Stomach smooth muscle (tissue), 2 donors: ENCODE measurements around the gene IFT57.
"Not testable (repeated sequence)": the region's sequence is repeated elsewhere in the genome, so short reads cannot be mapped to it uniquely, and the experiment has no call there.

ENCODE experiments used
- H3K27ac ChIP-seq: one replicate; pipeline ENCODE4 v1.7.0; 2013; ENCODE audit warnings: mild to moderate bottlenecking, low read length, inconsistent platforms
- H3K27me3 ChIP-seq, 2 donors: one replicate each; pipeline ENCODE4 v1.7.0; 2013; ENCODE audit warnings: low read length in 2 of 2; ENCODE audit not compliant: insufficient read depth in 2 of 2, control insufficient read depth in 1 of 2
- H3K36me3 ChIP-seq, 2 donors: one replicate each; pipeline ENCODE4 v1.7.0; 2013; ENCODE audit warnings: low read length in 2 of 2; ENCODE audit not compliant: control insufficient read depth in 2 of 2, insufficient read depth in 2 of 2
- H3K4me1 ChIP-seq: one replicate; pipeline ENCODE4 v1.7.0; 2013; ENCODE audit warnings: low read length; ENCODE audit not compliant: control insufficient read depth, insufficient read depth
- H3K4me3 ChIP-seq, 2 donors: one replicate each; pipeline ENCODE4 v1.7.0; 2013; ENCODE audit warnings: low read length in 2 of 2
- H3K9ac ChIP-seq, 2 donors: one replicate each; pipeline ENCODE4 v1.7.0; 2013; ENCODE audit warnings: low read length in 2 of 2, mild to moderate bottlenecking in 1 of 2
- H3K9me3 ChIP-seq, 2 donors: one replicate each; pipeline ENCODE4 v1.7.0; 2013; ENCODE audit warnings: low read length in 2 of 2; ENCODE audit not compliant: control insufficient read depth in 2 of 2
- donor health status: healthy.
- donor health status: Pancreatic carcinoma.

IFT57 gene, protein sequence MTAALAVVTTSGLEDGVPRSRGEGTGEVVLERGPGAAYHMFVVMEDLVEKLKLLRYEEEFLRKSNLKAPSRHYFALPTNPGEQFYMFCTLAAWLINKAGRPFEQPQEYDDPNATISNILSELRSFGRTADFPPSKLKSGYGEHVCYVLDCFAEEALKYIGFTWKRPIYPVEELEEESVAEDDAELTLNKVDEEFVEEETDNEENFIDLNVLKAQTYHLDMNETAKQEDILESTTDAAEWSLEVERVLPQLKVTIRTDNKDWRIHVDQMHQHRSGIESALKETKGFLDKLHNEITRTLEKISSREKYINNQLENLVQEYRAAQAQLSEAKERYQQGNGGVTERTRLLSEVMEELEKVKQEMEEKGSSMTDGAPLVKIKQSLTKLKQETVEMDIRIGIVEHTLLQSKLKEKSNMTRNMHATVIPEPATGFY

GRCh38 chr3:108221911-108222852 is at the start of gene IFT57:
TSS of gene IFT57 (minus strand) at chr3:108222424. CDS start at chr3:108222322, 102 bp downstream.
- Histone ChIP-seq H3K4me1 (no peaks in the 10 kb centered on the region), H3K9me3 (no peaks in the 10 kb centered on the region), H3K27me3 (no peaks in the 10 kb centered on the region), H3K27ac (peak within 1 kb of the TSS; percentile 49), H3K4me3 (peak within 1 kb of the TSS; percentile 80 to 87), H3K36me3 (no peaks in the 10 kb centered on the region), H3K9ac (peak within 1 kb of the TSS; percentile 77 to 91)

DNA sequence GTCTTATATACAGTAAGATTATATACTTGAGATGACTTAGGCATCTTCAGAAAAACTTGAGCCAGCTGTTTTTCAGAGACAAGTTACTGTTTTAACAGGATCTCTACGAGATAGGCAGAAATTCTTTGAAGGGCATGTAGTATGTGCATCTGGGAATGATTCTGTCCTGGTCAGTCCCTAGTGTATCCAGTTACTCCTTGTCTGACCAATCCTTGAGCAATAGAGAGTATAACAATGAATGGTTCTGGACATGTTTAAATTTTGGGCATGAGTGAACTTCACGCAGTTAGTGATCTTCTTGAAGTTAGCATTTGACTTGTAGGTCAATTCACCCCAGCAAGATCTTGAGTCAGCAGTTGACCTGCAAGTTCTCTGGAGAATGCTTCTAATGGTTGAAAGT is 49.4 kb upstream of the IFT57 start:
- Histone ChIP-seq H3K9me3 (no peaks in the 10 kb centered on the region), H3K27me3 (no peaks in the 10 kb centered on the region), H3K27ac (no peak overlapping the region), H3K36me3 (no peaks in the 10 kb centered on the region), H3K4me3 (no peak overlapping the region), H3K9ac (no peak overlapping the region), H3K4me1 (no peaks in the 10 kb centered on the region)

GRCh38 chr3:108268235-108268634 is 46.0 kb upstream of the IFT57 start:
- H3K4me3 ChIP-seq, H3K27me3 ChIP-seq, H3K36me3 ChIP-seq, H3K9me3 ChIP-seq, H3K4me1 ChIP-seq, H3K9ac ChIP-seq, H3K27ac ChIP-seq: not testable (repeated sequence)

GRCh38 chr3:108264534-108265298 is 42.5 kb upstream of the IFT57 start:
- not testable (repeated sequence) for H3K4me3 ChIP-seq, H3K9ac ChIP-seq, H3K27me3 ChIP-seq, H3K4me1 ChIP-seq, H3K9me3 ChIP-seq, H3K36me3 ChIP-seq, H3K27ac ChIP-seq

DNA sequence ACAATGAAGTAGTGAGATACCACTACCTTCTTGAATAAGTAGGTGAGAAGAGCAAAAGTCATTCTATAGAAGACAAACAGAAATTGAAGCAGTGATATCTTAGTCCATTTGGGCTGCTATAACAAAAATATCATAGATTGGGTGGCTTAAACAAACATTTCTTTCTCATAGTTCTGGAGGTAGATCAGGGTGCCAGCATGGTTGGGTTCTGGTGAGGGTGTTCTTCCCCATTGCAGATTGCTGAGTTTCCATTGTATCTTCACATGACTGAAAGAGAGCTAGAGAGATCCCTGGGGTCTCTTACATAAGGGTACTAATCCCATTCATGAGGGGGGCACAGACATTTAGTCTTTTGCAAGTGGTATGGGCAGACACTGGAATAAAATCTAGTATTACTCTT is 32.9 kb upstream of the IFT57 start:
- no peaks in the 10 kb centered on the region for H3K27me3 ChIP-seq
- no peaks in the 10 kb centered on the region for H3K36me3 ChIP-seq
- no peak overlapping the region for H3K27ac ChIP-seq
- H3K9me3 ChIP-seq, result no peaks in the 10 kb centered on the region
- H3K4me1 ChIP-seq, result no peaks in the 10 kb centered on the region
- no peak overlapping the region for H3K9ac ChIP-seq
- H3K4me3 ChIP-seq, result no peak overlapping the region

GRCh38 chr3:108251844-108252243 is 29.6 kb upstream of the IFT57 start:
- H3K27ac ChIP-seq, result no peak overlapping the region
- no peaks in the 10 kb centered on the region for H3K4me1 ChIP-seq
- H3K9ac ChIP-seq, result no peak overlapping the region
- no peaks in the 10 kb centered on the region for H3K36me3 ChIP-seq
- no peaks in the 10 kb centered on the region for H3K27me3 ChIP-seq
- no peaks in the 10 kb centered on the region for H3K9me3 ChIP-seq
- no peak overlapping the region for H3K4me3 ChIP-seq

DNA sequence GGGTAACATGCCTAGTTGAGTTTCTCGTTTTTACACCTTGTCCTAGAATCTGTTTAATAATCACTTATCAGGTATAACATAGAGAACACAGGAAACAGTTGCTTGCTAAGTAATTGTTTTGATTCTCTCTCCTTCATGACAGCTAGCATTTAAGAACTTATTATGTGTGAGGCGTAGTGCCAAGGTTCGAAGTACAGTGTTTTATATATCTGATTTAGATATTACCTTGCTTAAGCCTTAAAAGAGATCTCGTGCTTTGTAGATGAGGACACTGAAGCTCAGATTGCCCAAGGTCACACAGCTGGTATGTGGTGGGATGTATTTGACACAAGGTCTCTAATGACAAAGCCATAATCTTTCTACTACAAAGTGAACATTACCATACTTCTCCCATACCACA is 29.0 kb upstream of the IFT57 start:
- Histone ChIP-seq H3K27me3 (no peaks in the 10 kb centered on the region), H3K4me1 (no peaks in the 10 kb centered on the region), H3K36me3 (no peaks in the 10 kb centered on the region), H3K27ac (no peak overlapping the region), H3K9ac (no peak overlapping the region), H3K4me3 (no peak overlapping the region), H3K9me3 (no peaks in the 10 kb centered on the region)

DNA sequence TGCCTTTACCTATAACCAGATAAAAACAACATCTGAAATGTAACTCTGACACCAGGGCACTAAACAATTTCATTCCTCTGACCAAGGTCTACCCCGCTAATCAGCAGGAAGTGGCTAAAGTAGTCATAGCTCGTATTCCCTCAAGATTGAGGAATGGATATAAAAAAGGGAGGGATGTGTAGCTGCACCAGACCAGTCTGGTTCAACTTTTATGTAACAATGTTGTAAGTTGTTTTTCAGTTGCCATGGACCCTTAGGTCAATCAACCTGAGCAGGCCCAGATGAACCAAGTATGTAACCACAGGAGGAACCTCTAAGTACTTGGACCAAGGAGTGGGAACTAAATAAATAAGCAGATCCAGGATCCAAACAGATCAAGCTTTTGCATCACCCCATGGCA is 28.4 kb upstream of the IFT57 start:
- H3K4me1 ChIP-seq, result no peaks in the 10 kb centered on the region
- H3K27me3 ChIP-seq, result no peaks in the 10 kb centered on the region
- H3K9me3 ChIP-seq, result no peaks in the 10 kb centered on the region
- H3K9ac ChIP-seq, result no peak overlapping the region
- no peaks in the 10 kb centered on the region for H3K36me3 ChIP-seq
- H3K4me3 ChIP-seq, result no peak overlapping the region
- no peak overlapping the region for H3K27ac ChIP-seq

GRCh38 chr3:108243243-108243642 is 21.0 kb upstream of the IFT57 start:
- Histone ChIP-seq H3K36me3 (no peaks in the 10 kb centered on the region), H3K27ac (no peak overlapping the region), H3K9ac (no peak overlapping the region), H3K4me1 (no peaks in the 10 kb centered on the region), H3K4me3 (no peak overlapping the region), H3K27me3 (peaks cover 0 to 2% of the 10 kb centered on the region in 2 donors), H3K9me3 (no peaks in the 10 kb centered on the region)

GRCh38 chr3:108242776-108243175 is 20.6 kb upstream of the IFT57 start:
- Histone ChIP-seq H3K27me3 (peaks cover 0 to 2% of the 10 kb centered on the region in 2 donors), H3K4me3 (no peak overlapping the region)

More at GRCh38 chr3:108242776-108243175, 20.6 kb upstream of the IFT57 start:
- no peaks in the 10 kb centered on the region for H3K36me3 ChIP-seq
- H3K4me1 ChIP-seq, result no peaks in the 10 kb centered on the region
- H3K9ac ChIP-seq, result no peak overlapping the region
- no peaks in the 10 kb centered on the region for H3K9me3 ChIP-seq
- H3K27ac ChIP-seq, result no peak overlapping the region
